ENCODE data around the gene CUL3. TPM values are rescaled to one million over a fixed set of nuclear protein-coding genes. Genes with fewer than 3 reads are reported as not detected.

The CUL3 gene
- total and polyA plus RNA-seq, 2 experiments from 2014 or later, result 86.0 to 125 TPM

- Histone ChIP-seq H3K4me1 (ENCODE audit: insufficient read depth) (peaks cover 16% of the 10 kb centered on the region), H3K27me3 (ENCODE audit: insufficient read depth) (no peaks in the 10 kb centered on the region), H3K4me3 (no peak overlapping the region), H3K9me2 (ENCODE audit: insufficient read depth) (no peaks in the 10 kb centered on the region), H4K20me1 (replicated peaks; ENCODE audit: insufficient read depth) (peaks cover 54% of the 10 kb centered on the region), H3K4me2 (no peak overlapping the region), H3K36me3 (ENCODE audit: insufficient read depth) (no peaks in the 10 kb centered on the region), H3F3A (replicated peaks; ENCODE audit: low read depth) (no peaks in the 10 kb centered on the region), H2AFZ (no peak overlapping the region), H3K27ac (ENCODE audit: low read depth) (no peak overlapping the region), H3K79me2 (replicated peaks; ENCODE audit: insufficient read depth) (peaks cover 100% of the 10 kb centered on the region)
- no peaks in the 10 kb centered on the region for H3K27me3 Mint-ChIP-seq (ENCODE audit: insufficient read depth, low read depth, poor library complexity)
- H3K4me1 Mint-ChIP-seq, result peaks cover 13% of the 10 kb centered on the region
- H3K4me3 Mint-ChIP-seq, result no peak overlapping the region
- ATAC-seq, result no peak
- no peak for TF ChIP-seq NANOG (IDR thresholded peaks at IDR 0.05; ENCODE audit: borderline replicate concordance)
- TF ChIP-seq ZNF462 (CRISPR knock-in tag; IDR thresholded peaks at IDR 0.05), result no peak
- TF ChIP-seq, protein P1, sequence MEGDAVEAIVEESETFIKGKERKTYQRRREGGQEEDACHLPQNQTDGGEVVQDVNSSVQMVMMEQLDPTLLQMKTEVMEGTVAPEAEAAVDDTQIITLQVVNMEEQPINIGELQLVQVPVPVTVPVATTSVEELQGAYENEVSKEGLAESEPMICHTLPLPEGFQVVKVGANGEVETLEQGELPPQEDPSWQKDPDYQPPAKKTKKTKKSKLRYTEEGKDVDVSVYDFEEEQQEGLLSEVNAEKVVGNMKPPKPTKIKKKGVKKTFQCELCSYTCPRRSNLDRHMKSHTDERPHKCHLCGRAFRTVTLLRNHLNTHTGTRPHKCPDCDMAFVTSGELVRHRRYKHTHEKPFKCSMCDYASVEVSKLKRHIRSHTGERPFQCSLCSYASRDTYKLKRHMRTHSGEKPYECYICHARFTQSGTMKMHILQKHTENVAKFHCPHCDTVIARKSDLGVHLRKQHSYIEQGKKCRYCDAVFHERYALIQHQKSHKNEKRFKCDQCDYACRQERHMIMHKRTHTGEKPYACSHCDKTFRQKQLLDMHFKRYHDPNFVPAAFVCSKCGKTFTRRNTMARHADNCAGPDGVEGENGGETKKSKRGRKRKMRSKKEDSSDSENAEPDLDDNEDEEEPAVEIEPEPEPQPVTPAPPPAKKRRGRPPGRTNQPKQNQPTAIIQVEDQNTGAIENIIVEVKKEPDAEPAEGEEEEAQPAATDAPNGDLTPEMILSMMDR (conservative IDR thresholded peaks at IDR 0.05; ENCODE audit: low read depth in 2 of 2), result no peak
- TF ChIP-seq ETS1 (IDR thresholded peaks at IDR 0.05), result no peak
- no peak for TF ChIP-seq POLR2AphosphoS5 (IDR thresholded peaks at IDR 0.05; ENCODE audit: low read depth)
- TF ChIP-seq STAT1 (IDR thresholded peaks at IDR 0.05; ENCODE audit: unreplicated experiment), result no peak
- TF ChIP-seq JUNB (IDR thresholded peaks at IDR 0.05; ENCODE audit: unreplicated experiment), result no peak
- TF ChIP-seq REST (IDR thresholded peaks at IDR 0.05; ENCODE audit: unreplicated experiment), result no peak
- TF ChIP-seq ZNF114 (CRISPR knock-in tag; IDR thresholded peaks at IDR 0.05), result no peak
- no peak for TF ChIP-seq ZNF331 (CRISPR knock-in tag; IDR thresholded peaks at IDR 0.05; ENCODE audit: low read depth)
- TF ChIP-seq EZH2 (IDR thresholded peaks at IDR 0.05; ENCODE audit: low read depth, unreplicated experiment), result no peak
- no peak for TF ChIP-seq CREB1 (CRISPR knock-in tag; IDR thresholded peaks at IDR 0.05; ENCODE audit: low read depth)
- TF ChIP-seq EZH2phosphoT487 (IDR thresholded peaks at IDR 0.05; ENCODE audit: unreplicated experiment), result no peak
- no peaks in the 10 kb centered on the region for H3K9me3 Mint-ChIP-seq
- no peak for DNase-seq (ENCODE audit: low spot score)
- peaks cover 11% of the 10 kb centered on the region; the same call in 2 of the 3 replicates for H3K36me3 Mint-ChIP-seq (ENCODE audit: low read depth)
- no peak overlapping the region for H3K27ac Mint-ChIP-seq
Observed at GRCh38 chr2:224562831-224563230, 22.3 kb downstream of the CUL3 start.

Measured in GM23338 (cell line).